ENCODE data around the gene CNKSR1. TPM values are rescaled to one million over a fixed set of nuclear protein-coding genes. Genes with fewer than 3 reads are reported as not detected.
"Not testable (repeated sequence)": the region's sequence is repeated elsewhere in the genome, so short reads cannot be mapped to it uniquely, and the experiment has no call there.

CNKSR1 gene
- total RNA-seq, 2 experiments from 2014 or later = 0.84 to 1.1 TPM

- CTCF ChIA-PET = interaction anchor here (0.6 to 1.8 kb wide), 2 partner anchors 24 to 186 kb away, joined by 4 to 5 read pairs; partner anchors contain the start of gene CEP85
- POLR2A ChIA-PET = no interaction called here
Observed at GRCh38 chr1:26210147-26210870, 33.0 kb downstream of the CNKSR1 start.

- POLR2A ChIA-PET = interaction anchor here (0.8 kb wide), 1 partner anchor 11 kb away, joined by 3 read pairs; no protein-coding TSS in a partner anchor
- CTCF ChIA-PET = interaction anchor here (0.6 kb wide), 1 partner anchor 17 kb away, joined by 5 read pairs; no protein-coding TSS in a partner anchor
Observed at GRCh38 chr1:26212726-26213125, 35.4 kb downstream of the CNKSR1 start.

- POLR2A ChIA-PET = interaction anchor here (0.7 kb wide), 1 partner anchor 22 kb away, joined by 3 read pairs; no protein-coding TSS in a partner anchor
Observed at GRCh38 chr1:26213335-26213905, 36.1 kb downstream of the CNKSR1 start.

GRCh38 chr1:26215246-26215645 is 38.0 kb downstream of the CNKSR1 start:
- POLR2A ChIA-PET = no interaction called here
- CTCF ChIA-PET = interaction anchor here (0.6 kb wide), 1 partner anchor 428 kb away, joined by 3 read pairs; no protein-coding TSS in a partner anchor

More at GRCh38 chr1:26213335-26213905, 36.1 kb downstream of the CNKSR1 start:
- CTCF ChIA-PET = no interaction called here

GRCh38 chr1:26218906-26219494 is 41.7 kb downstream of the CNKSR1 start:
- CTCF ChIA-PET = no interaction called here

GRCh38 chr1:26220199-26220912 is 43.1 kb downstream of the CNKSR1 start:
- ChIA-PET CTCF (interaction anchor here (0.9 kb wide), 1 partner anchor 101 kb away, joined by 3 read pairs; no protein-coding TSS in a partner anchor), POLR2A (no interaction called here)

More at GRCh38 chr1:26218906-26219494, 41.7 kb downstream of the CNKSR1 start:
- POLR2A ChIA-PET = no interaction called here

- ChIA-PET CTCF (interaction anchor here (0.9 kb wide), 1 partner anchor 100 kb away, joined by 3 read pairs; no protein-coding TSS in a partner anchor), POLR2A (no interaction called here)
Observed at GRCh38 chr1:26221094-26221493, 43.8 kb downstream of the CNKSR1 start.

GRCh38 chr1:26224606-26225005 is 47.3 kb downstream of the CNKSR1 start:
- POLR2A ChIA-PET = no interaction called here
- CTCF ChIA-PET = no interaction called here

GRCh38 chr1:26225033-26225831 is 47.9 kb downstream of the CNKSR1 start:
- ChIA-PET CTCF (interaction anchor here (0.6 kb wide), 1 partner anchor 8 kb away, joined by 3 read pairs; the partner anchor contains the start of gene CEP85), POLR2A (no interaction called here)

GRCh38 chr1:26230682-26231081 is 53.4 kb downstream of the CNKSR1 start:
- CTCF ChIA-PET = interaction anchor here (1.1 to 2.2 kb wide), 2 partner anchors 61 to 134 kb away, joined by 3 to 9 read pairs; partner anchors contain the start of gene ZNF593

GRCh38 chr1:26233903-26234643 is 56.8 kb downstream of the CNKSR1 start, which contains the start of gene CEP85:
Gene CEP85, plus strand, starts transcription at chr1:26234200. Its CDS starts 5,584 bp downstream, at chr1:26239784.
- ChIA-PET POLR2A (interaction anchor here (0.5 to 1.4 kb wide), 6 partner anchors 22 to 198 kb away, joined by 3 to 10 read pairs (median 3); partner anchors contain the start of genes CD52, DHDDS and ZNF593), CTCF (interaction anchor here (0.5 to 3.8 kb wide), 43 partner anchors 8 to 1007 kb away, joined by 3 to 30 read pairs (median 4); partner anchors contain the start of genes C1orf232, CD52, DHDDS and STMN1)

More at GRCh38 chr1:26230682-26231081, 53.4 kb downstream of the CNKSR1 start:
- POLR2A ChIA-PET = not testable (repeated sequence)

GRCh38 chr1:26234644-26235370 is 57.5 kb downstream of the CNKSR1 start:
- ChIA-PET CTCF (interaction anchor here (0.7 to 3.8 kb wide), 33 partner anchors 11 to 1006 kb away, joined by 3 to 30 read pairs (median 4); partner anchors contain the start of genes C1orf232, CD52, DHDDS and STMN1), POLR2A (interaction anchor here (0.6 to 1.4 kb wide), 6 partner anchors 21 to 197 kb away, joined by 3 to 10 read pairs (median 3); partner anchors contain the start of genes CD52, DHDDS and ZNF593)

- ChIA-PET CTCF (interaction anchor here (1.5 kb wide), 1 partner anchor 68 kb away, joined by 4 read pairs; the partner anchor contains the start of gene ZNF593), POLR2A (no interaction called here)
Observed at GRCh38 chr1:26237230-26237966, 60.1 kb downstream of the CNKSR1 start.

Data from activated CD8-positive, alpha-beta memory T cell treated with anti-CD3 and anti-CD28 coated beads for 36 hours (primary cell).